Heart left ventricle (tissue), 13 donors: ENCODE measurements around the gene ACD.

Experiments used
- CTCF ChIP-seq, 12 donors: fragments of 200-600 bp; sonication (generic) in 4 of 12; IDR thresholded peaks; one replicate each; pipeline versions ENCODE4 v1.5.0 to v1.8.0; 2018 to 2022; ENCODE audit warnings: antibody characterized with exemption in 12 of 12, mild to moderate bottlenecking in 5 of 12
- POLR2A ChIP-seq, 2 donors: fragments of 450-650 bp; IDR thresholded peaks; one replicate each; pipeline ENCODE4 v1.6.1; 2017; ENCODE audit warnings: antibody characterized with exemption in 2 of 2, mild to moderate bottlenecking in 2 of 2, moderate library complexity in 2 of 2
- donor health status: ischemic (EF 13 %, LVEDD 7.1; RV severe dilation, severe dysfunction).
- donor health status: DM: no; HTN: yes; CAD: no.
- donor health status: DM: no; HTN: no; CAD: no.
- donor health status: ischemic (EF 25% LVEDD 6.9; RV normal size, moderate dysfunction).
- donor health status: ischemic (EF 25% LVEDD 5.7; RV mildly dilated, moderate dysfunction).
- donor health status: ischemic (EF 35%, LVEDD 5.7; RV mildly dilated, moderate dysfunction).
- donor health status: nonischemic (EF 11% LVEDD 7.7; RV severe dilation, severe dysfunction).
- donor health status: DM: yes; HTN: yes; CAD: no.
- donor health status: PGD.
- donor health status: ischemic (EF 29% LVEDD 5.4; RV normal size, mild dysfunction).
- donor health status: nonischemic (EF 23%, LVEDD 6.1; RV moderate dilation, normal function).

GRCh38 chr16:67672739-67673662, 12.9 kb upstream of the ACD start:
- TF ChIP-seq POLR2A (IDR thresholded peaks at IDR 0.05) (no peak), CTCF (IDR thresholded peaks at IDR 0.05) (peak; percentile 65 to 83 (median 76))
